ENCODE results near the gene TSFM. TPM values are rescaled to one million over a fixed set of nuclear protein-coding genes. Genes with fewer than 3 reads are reported as not detected.

Gene TSFM
- total and polyA plus RNA-seq, 2 of the 13 experiments (the other 11 are each of a cell fraction or from before 2014, with no cell fraction given): 29.8 to 68.3 TPM

DNA sequence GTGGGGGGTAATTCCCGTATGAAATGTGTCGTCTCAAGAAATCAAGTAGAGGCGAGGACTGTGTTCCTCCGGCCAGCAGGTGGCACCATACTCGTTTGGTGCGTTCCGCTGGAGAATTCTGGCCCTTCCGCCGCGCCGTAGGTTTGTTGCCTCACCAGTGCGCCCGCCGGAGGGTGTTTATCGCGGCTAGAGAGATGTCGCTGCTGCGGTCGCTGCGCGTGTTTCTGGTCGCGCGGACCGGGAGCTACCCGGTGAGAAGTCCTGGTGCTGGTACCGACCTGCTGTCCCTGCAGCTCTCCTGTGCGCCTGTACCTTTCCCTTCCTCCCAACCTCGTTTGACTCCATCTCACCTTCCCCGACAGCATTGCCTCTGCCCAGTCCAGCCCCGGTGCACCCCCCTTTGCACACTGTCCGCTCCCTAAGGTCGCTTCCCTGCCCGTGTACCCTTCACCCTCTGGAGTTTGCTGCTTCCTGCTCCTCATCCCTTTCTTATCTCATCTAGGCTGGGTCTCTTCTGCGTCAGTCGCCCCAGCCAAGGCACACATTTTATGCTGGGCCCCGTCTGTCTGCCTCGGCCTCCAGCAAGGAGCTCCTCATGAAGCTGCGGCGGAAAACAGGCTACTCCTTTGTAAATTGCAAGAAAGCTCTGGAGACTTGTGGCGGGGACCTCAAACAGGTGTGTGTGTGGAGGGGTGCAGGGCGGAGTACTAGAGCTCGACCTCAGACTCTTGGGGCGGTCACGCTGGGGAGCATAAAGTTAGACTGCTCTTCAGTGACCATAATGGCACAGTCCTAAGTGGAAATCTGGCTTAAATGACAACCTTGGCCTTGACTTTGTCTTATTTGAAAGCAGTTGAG is at the start of gene TSFM (continued):
- peak; percentile 97 for TF ChIP-seq POGZ (CRISPR knock-in tag; IDR thresholded peaks at IDR 0.05)
- TF ChIP-seq ZNF180 (CRISPR knock-in tag; IDR thresholded peaks at IDR 0.05; ENCODE audit: borderline replicate concordance, low read depth): no peak
- TF ChIP-seq, protein P1, sequence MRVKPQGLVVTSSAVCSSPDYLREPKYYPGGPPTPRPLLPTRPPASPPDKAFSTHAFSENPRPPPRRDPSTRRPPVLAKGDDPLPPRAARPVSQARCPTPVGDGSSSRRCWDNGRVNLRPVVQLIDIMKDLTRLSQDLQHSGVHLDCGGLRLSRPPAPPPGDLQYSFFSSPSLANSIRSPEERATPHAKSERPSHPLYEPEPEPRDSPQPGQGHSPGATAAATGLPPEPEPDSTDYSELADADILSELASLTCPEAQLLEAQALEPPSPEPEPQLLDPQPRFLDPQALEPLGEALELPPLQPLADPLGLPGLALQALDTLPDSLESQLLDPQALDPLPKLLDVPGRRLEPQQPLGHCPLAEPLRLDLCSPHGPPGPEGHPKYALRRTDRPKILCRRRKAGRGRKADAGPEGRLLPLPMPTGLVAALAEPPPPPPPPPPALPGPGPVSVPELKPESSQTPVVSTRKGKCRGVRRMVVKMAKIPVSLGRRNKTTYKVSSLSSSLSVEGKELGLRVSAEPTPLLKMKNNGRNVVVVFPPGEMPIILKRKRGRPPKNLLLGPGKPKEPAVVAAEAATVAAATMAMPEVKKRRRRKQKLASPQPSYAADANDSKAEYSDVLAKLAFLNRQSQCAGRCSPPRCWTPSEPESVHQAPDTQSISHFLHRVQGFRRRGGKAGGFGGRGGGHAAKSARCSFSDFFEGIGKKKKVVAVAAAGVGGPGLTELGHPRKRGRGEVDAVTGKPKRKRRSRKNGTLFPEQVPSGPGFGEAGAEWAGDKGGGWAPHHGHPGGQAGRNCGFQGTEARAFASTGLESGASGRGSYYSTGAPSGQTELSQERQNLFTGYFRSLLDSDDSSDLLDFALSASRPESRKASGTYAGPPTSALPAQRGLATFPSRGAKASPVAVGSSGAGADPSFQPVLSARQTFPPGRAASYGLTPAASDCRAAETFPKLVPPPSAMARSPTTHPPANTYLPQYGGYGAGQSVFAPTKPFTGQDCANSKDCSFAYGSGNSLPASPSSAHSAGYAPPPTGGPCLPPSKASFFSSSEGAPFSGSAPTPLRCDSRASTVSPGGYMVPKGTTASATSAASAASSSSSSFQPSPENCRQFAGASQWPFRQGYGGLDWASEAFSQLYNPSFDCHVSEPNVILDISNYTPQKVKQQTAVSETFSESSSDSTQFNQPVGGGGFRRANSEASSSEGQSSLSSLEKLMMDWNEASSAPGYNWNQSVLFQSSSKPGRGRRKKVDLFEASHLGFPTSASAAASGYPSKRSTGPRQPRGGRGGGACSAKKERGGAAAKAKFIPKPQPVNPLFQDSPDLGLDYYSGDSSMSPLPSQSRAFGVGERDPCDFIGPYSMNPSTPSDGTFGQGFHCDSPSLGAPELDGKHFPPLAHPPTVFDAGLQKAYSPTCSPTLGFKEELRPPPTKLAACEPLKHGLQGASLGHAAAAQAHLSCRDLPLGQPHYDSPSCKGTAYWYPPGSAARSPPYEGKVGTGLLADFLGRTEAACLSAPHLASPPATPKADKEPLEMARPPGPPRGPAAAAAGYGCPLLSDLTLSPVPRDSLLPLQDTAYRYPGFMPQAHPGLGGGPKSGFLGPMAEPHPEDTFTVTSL (CRISPR knock-in tag; IDR thresholded peaks at IDR 0.05; ENCODE audit: borderline replicate concordance): peak; percentile 70; the same call in 1 of the 2 replicates
- no peak for TF ChIP-seq ZNF75D (CRISPR knock-in tag; IDR thresholded peaks at IDR 0.05; ENCODE audit: borderline replicate concordance)
- TF ChIP-seq MIER2 (CRISPR knock-in tag; IDR thresholded peaks at IDR 0.05): peak; percentile 43; the same call in 1 of the 2 replicates
- TF ChIP-seq ZSCAN20 (CRISPR knock-in tag; IDR thresholded peaks at IDR 0.05; ENCODE audit: borderline replicate concordance): no peak
- TF ChIP-seq, protein P2, sequence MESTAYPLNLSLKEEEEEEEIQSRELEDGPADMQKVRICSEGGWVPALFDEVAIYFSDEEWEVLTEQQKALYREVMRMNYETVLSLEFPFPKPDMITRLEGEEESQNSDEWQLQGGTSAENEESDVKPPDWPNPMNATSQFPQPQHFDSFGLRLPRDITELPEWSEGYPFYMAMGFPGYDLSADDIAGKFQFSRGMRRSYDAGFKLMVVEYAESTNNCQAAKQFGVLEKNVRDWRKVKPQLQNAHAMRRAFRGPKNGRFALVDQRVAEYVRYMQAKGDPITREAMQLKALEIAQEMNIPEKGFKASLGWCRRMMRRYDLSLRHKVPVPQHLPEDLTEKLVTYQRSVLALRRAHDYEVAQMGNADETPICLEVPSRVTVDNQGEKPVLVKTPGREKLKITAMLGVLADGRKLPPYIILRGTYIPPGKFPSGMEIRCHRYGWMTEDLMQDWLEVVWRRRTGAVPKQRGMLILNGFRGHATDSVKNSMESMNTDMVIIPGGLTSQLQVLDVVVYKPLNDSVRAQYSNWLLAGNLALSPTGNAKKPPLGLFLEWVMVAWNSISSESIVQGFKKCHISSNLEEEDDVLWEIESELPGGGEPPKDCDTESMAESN (CRISPR knock-in tag; conservative IDR thresholded peaks at IDR 0.05): peak; percentile 91
- TF ChIP-seq, protein P3, sequence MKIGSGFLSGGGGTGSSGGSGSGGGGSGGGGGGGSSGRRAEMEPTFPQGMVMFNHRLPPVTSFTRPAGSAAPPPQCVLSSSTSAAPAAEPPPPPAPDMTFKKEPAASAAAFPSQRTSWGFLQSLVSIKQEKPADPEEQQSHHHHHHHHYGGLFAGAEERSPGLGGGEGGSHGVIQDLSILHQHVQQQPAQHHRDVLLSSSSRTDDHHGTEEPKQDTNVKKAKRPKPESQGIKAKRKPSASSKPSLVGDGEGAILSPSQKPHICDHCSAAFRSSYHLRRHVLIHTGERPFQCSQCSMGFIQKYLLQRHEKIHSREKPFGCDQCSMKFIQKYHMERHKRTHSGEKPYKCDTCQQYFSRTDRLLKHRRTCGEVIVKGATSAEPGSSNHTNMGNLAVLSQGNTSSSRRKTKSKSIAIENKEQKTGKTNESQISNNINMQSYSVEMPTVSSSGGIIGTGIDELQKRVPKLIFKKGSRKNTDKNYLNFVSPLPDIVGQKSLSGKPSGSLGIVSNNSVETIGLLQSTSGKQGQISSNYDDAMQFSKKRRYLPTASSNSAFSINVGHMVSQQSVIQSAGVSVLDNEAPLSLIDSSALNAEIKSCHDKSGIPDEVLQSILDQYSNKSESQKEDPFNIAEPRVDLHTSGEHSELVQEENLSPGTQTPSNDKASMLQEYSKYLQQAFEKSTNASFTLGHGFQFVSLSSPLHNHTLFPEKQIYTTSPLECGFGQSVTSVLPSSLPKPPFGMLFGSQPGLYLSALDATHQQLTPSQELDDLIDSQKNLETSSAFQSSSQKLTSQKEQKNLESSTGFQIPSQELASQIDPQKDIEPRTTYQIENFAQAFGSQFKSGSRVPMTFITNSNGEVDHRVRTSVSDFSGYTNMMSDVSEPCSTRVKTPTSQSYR (CRISPR knock-in tag; IDR thresholded peaks at IDR 0.05; ENCODE audit: borderline replicate concordance): peak; percentile 14; the same call in 1 of the 2 replicates
- TF ChIP-seq ZNF780A (CRISPR knock-in tag; IDR thresholded peaks at IDR 0.05): peak; percentile 61; the same call in 1 of the 2 replicates
- no peak for TF ChIP-seq MBD4 (IDR thresholded peaks at IDR 0.05; ENCODE audit: borderline replicate concordance, low read length)
- TF ChIP-seq, protein P4, sequence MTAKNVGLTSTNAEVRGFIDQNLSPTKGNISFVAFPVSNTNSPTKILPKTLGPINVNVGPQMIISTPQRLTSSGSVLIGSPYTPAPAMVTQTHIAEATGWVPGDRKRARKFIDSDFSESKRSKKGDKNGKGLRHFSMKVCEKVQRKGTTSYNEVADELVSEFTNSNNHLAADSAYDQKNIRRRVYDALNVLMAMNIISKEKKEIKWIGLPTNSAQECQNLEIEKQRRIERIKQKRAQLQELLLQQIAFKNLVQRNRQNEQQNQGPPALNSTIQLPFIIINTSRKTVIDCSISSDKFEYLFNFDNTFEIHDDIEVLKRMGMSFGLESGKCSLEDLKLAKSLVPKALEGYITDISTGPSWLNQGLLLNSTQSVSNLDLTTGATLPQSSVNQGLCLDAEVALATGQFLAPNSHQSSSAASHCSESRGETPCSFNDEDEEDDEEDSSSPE (CRISPR knock-in tag; IDR thresholded peaks at IDR 0.05): peak; percentile 72
- TF ChIP-seq ZFP62 (CRISPR knock-in tag; IDR thresholded peaks at IDR 0.05): no peak
- TF ChIP-seq ZNF570 (CRISPR knock-in tag; IDR thresholded peaks at IDR 0.05; ENCODE audit: borderline replicate concordance): no peak
- TF ChIP-seq EEA1 (CRISPR knock-in tag; IDR thresholded peaks at IDR 0.05; ENCODE audit: borderline replicate concordance): peak; percentile 78; the same call in 1 of the 2 replicates
- TF ChIP-seq FOXM1 (CRISPR knock-in tag; IDR thresholded peaks at IDR 0.05): no peak
- TF ChIP-seq NCOA2 (CRISPR knock-in tag; IDR thresholded peaks at IDR 0.05): peak; percentile 64; the same call in 1 of the 2 replicates
- TF ChIP-seq CCAR2 (optimal IDR thresholded peaks at IDR 0.05; ENCODE audit: low read depth, low read length): no peak
